NCI-H510A treated with DMSO at 0.1 percent for 48 hours (cell line): Measurements from ENCODE around the gene CISTR.
"Not testable (repeated sequence)": the region's sequence is repeated elsewhere in the genome, so short reads cannot be mapped to it uniquely, and the experiment has no call there.

Source experiments
- DNase-seq: peaks from one replicate; lab custom pipeline; 2025; lab: John Stamatoyannopoulos, UW

The CISTR gene

DNA sequence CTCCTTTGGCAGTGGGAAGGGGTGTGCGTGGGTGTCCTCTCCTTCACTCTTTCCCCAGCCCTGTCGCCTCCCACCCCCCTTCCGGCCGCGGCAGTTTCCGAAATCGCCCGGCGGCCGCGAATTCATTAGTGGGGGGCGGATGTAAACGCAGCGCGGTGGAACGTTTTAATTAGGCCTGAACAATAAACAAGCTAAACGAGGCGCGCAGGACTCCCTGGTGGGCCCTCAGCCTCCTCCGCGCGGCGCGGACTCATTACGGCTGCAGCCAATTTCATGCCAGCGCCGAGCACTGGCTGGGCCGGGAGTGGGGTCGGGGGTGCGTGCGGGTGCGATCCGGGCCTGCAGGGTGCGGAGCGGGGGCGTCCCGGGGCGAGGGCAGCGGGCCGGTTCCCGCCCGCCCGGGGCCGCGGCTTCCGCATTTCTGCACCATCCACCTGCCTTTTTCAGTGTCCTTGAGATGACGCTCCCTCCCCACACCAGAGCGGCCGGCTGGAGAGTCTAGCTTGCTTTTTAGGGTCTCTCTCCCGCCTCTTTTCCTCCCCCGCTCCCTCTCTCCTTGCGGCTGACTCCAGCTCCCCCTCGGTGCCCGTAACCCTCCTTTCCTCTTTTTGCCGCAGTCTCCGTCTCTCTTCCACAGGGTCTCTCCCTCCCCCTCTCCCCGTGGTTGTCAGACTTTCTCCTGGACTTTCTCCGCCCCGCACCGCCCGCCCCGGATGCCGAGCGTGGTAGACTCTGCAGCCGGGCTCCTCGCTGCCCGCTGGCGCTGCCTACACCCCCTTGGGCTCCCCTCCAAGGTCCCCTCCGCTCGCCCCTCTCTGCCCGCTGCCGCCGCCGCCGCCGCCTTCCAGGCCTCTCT, at the start of gene CISTR:
TSS of gene CISTR (minus strand) at position 644 of the 856 bp plus-strand sequence.
- no peak for DNase-seq

DNA sequence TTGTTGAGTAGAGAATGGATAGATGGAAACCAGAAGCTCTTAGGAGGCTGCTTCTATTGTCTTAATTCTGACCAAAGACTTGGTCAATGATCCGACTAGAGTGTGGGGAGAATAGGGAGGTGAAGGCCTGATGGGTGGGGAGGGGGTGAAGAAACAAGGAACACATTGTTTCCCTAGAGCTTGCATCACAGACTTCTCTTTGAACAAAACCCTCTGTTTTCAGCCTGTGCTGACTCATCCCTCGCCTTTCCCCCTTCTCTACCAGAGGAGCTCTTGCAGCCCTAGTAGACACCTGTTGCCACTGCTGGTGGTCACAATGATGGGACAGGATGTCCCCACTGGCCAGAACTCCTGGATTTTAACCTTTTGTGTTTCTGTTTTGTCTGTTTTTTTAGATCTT, 46.8 kb upstream of the CISTR start:
- no peak for DNase-seq

GRCh38 chr12:53795927-53796326, 44.1 kb upstream of the CISTR start:
- no peak for DNase-seq

GRCh38 chr12:53793221-53793620, 41.4 kb upstream of the CISTR start:
- no peak for DNase-seq

GRCh38 chr12:53791735-53792326, 40.1 kb upstream of the CISTR start:
- DNase-seq = no peak

- DNase-seq = no peak
Observed at GRCh38 chr12:53789570-53789969, 37.8 kb upstream of the CISTR start.

- no peak for DNase-seq
Observed at GRCh38 chr12:53788892-53789291, 37.1 kb upstream of the CISTR start.

- no peak for DNase-seq
Observed at GRCh38 chr12:53786411-53786810, 34.6 kb upstream of the CISTR start.

GRCh38 chr12:53785161-53785560, 33.4 kb upstream of the CISTR start:
- no peak for DNase-seq

DNA sequence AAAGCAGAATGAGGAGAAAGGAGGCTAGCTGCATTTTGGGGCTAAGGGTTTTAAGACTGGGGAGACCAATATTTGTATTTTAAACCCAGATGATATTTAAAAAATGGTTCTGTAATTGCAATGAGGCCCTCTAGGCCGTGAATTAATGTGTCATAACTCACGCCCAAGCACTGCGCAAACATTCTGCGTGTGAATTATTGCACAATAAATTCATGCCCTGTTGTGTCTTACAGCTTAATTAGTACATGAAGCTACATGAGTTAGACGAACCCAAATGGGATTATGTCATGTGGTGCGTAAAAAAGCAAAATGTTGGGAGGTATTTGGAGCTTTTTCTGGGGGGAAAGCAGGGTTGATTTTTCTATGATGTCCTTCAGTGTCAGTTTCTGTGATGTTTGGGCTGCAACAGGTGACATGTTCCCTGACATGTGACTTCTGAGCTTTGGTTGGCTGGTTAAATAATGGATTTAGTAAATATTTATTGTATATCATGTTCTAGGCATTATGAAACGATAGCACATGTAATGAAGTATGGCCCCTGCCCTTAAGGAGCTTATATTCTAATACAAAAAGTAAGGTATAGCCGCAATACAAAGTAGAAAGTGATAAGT, 30.4 kb upstream of the CISTR start:
- no peak for DNase-seq

GRCh38 chr12:53781228-53781801, 29.5 kb upstream of the CISTR start:
- DNase-seq = peak; percentile 13

DNA sequence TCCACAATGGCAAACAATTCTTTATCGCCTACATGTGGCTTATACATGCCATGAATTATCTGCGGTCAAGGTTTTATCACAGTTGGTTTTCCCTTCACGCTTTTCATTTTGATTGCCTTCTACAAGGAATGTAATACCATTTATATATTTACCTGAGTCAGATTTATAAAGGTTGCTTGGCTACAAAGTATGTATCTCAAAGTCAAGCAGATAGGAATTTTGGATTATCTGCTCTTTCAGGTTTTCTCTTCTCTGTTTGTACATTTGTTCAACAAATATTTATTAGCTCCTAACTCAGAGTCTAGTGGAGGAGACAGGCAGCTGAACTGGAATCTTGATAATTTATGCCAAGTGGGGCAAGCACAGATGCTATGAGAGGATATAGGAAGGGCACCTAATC, 28.5 kb upstream of the CISTR start:
- no peak for DNase-seq

GRCh38 chr12:53779679-53780078, 27.9 kb upstream of the CISTR start:
- DNase-seq = not testable (repeated sequence)

DNA sequence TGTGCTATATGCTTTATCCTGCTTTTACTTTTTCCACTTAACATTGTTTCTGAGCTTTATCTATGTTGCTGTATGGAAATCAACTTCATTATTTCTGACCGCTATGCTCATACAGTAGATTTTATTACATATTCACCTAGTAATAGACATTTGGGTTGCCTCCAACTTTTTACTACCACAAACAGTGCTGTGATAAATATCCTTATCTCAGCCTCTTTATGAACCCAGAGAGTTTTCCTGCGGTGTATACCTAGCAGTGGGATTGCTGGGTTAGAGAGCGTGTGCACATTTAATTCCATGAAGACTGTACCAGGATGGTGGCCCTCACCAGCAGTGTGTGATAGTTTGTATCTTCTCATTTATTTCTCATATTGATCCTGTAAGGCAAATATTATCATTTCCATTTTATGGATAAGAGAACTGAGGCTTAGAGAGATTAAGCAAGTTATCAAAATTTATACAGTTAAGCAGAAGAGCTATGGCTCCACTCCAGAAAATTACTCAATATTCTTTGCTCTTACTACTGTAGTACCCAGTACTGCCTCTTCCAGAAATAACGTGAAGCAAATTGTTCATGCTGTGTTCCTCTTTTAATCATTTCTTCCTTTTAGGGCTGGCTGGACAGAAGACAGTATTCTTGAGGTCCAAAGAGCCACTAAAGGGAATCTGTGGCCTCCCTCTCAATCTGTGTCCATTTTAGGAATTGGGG, 26.3 kb upstream of the CISTR start:
- no peak for DNase-seq

GRCh38 chr12:53777412-53777811, 25.6 kb upstream of the CISTR start:
- DNase-seq = no peak

DNA sequence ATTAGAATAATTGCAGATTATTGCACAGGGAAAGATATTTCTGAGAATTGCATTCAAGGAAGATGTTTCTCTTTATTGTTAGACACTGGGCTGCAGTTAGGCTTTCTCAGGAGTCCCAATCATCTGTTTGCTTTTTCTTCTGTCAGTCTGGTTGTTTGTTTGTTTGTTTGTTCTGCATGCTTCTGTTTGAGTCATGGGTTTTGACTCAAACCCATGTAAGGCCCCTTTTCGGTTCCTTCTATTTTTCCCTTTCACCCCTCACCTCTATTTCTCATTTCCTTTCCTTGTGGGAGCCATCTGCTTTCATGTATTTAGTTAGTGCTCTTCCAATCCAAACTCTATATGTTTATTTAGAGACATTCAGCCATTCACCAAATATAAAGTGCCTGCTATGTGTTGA, 25.1 kb upstream of the CISTR start:
- no peak for DNase-seq

DNA sequence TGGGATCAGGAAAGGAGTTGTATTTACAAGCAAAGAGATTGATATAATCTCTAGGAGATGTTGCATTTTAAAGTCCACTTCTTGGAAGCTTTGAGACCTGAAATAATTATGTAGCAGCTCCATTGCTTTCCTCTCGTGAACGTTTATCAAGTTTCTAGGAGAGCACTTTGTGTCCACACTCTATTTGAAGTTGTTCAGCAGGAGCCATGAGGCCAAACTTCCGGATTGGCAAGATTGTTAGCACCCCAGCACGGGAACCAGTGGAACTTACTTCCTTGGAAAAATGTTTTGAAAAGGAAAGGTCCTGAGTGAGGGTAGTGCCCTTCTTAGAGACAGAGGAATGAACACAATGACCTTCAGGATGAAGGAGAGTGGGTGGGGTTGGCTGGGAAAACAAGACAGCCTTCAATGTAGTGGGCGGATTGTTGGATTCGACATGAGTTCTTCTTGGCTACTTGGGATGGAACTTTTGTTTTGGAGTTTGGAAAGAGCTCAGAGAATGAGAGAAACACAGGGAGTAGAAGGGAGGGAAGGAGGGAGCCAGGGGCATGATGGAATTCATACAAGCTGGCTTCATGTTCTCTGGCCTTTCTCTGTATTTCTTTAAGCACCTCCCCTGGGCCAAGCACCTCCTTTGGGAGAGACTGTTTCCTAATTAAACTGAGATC, 23.8 kb upstream of the CISTR start:
- DNase-seq = no peak

GRCh38 chr12:53770281-53770680, 18.5 kb upstream of the CISTR start:
- DNase-seq = no peak

DNA sequence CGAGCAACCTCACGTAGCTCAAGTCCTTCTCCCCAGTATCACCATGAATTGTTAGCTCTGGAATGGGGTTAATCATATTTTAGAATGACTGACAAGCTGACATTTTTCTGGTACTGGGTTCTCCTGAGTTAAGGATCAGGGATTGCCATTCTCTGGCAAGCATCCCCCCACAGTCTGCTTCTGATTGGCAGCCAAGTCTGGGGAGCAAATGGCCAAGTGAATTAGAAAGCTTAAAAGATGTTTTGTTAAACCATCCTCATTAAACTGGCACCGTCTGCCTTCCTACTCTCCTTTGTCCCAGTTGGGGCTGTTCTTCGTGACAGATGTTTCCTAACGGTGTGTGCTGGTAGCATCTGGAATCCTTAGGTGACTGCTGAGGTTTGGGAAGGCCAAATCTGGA, 17.2 kb upstream of the CISTR start:
- DNase-seq = no peak

DNA sequence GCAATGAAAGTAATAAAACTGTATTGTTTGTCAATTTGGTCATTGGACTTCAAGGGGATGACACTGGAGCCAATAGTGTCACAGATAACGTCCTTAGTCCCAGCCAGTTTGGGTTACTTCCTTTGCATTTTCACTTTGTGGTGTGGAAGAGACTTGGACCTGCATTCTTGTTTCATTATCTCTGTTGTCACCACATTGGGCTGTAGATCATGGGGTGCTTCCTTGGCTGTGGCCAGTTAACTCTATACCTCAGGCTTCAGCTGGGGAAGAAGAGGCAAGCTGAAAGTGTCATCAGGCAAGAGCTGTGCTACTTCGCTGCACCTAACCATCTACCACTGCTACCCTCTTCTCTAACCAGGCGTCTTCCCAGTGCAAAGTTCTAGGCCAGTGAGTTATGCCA, 15.1 kb upstream of the CISTR start:
- no peak for DNase-seq

DNA sequence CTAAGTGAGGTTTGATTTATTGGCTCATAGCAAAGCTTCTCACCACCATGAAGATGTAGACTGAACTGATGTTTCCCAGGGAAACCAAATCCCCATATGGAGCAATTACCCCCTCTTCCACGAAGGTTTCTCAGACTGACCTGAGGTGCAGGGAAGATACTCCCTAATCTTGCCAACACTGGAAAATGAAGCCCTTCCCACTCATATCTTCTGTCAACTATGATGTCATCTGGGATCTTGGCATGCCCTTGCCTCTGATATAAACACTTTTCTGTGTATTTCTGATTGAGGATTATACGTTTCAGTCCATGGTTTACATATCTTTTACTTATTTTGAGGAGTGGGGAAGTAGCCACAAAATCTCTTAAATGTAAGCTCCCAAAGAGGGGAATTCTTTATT, 14.1 kb upstream of the CISTR start:
- no peak for DNase-seq

GRCh38 chr12:53764615-53765014, 12.8 kb upstream of the CISTR start:
- no peak for DNase-seq
